Gastroesophageal sphincter (tissue), 3 donors: ENCODE results near the gene GNAI3.

Source experiments
- CTCF ChIP-seq, 4 experiments: fragments of 200-600 bp in 2 of 4; fragments of 450-650 bp in 2 of 4; sonication (generic) in 1 of 4; IDR thresholded peaks; one replicate each; pipeline ENCODE4 v1.5.1; 2017 to 2019; ENCODE audit warnings: antibody characterized with exemption in 4 of 4, mild to moderate bottlenecking in 2 of 4, moderate library complexity in 2 of 4
- POLR2AphosphoS5 ChIP-seq: sonication (generic); formaldehyde crosslinking; IDR thresholded peaks from one replicate; pipeline ENCODE4 v1.6.1; 2017; ENCODE audit warnings: antibody characterized with exemption

DNA sequence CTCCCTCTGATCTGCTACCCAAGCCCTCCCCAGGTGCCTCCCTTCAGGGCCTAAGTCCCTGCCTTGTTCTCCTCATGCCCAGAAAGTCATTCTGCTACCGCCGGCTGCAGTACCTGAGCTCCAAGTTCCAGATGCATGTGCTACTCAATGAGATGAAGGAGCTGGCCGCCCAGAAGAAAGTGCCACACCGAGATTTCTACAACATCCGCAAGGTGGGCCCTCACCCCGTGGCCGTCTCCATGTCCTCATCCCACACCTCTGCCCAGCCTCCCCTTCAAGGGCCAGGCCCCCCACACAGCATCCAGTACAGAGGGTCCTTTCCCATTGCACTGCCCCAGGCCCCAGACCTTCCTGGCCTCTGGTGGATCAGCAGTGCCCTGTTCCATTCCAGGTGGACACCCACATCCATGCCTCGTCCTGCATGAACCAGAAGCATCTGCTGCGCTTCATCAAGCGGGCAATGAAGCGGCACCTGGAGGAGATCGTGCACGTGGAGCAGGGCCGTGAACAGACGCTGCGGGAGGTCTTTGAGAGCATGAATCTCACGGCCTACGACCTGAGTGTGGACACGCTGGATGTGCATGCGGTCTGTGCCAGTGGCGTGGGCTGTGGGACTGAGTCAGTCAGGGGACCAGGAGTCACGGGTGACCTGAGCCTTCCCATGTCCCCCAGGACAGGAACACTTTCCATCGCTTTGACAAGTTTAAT, 79.4 kb downstream of the GNAI3 start:
- TF ChIP-seq CTCF (IDR thresholded peaks at IDR 0.05), result no peak
- TF ChIP-seq POLR2AphosphoS5, result no peak
